ENCODE results near the gene UGGT1.

Gene UGGT1

GRCh38 chr2:128206245-128206644 is 115.2 kb downstream of the UGGT1 start:
- TF ChIP-seq GATA2 (IDR thresholded peaks at IDR 0.05; ENCODE audit: low read depth, low read length) = no peak
- no peak for TF ChIP-seq GATA3 (IDR thresholded peaks at IDR 0.05; ENCODE audit: low read depth, low read length)

GRCh38 chr2:128208023-128208422 is 117.0 kb downstream of the UGGT1 start:
- no peak for TF ChIP-seq GATA2 (IDR thresholded peaks at IDR 0.05; ENCODE audit: low read depth, low read length)
- TF ChIP-seq GATA3 (IDR thresholded peaks at IDR 0.05; ENCODE audit: low read depth, low read length) = no peak

- TF ChIP-seq GATA2 (IDR thresholded peaks at IDR 0.05; ENCODE audit: low read depth, low read length) (no peak), GATA3 (IDR thresholded peaks at IDR 0.05; ENCODE audit: low read depth, low read length) (no peak)
Measured at GRCh38 chr2:128214251-128214650, 123.3 kb downstream of the UGGT1 start.

GRCh38 chr2:128214866-128215460 is 124.0 kb downstream of the UGGT1 start:
- TF ChIP-seq GATA2 (IDR thresholded peaks at IDR 0.05; ENCODE audit: low read depth, low read length) (no peak), GATA3 (IDR thresholded peaks at IDR 0.05; ENCODE audit: low read depth, low read length) (no peak)

- TF ChIP-seq GATA2 (IDR thresholded peaks at IDR 0.05; ENCODE audit: low read depth, low read length) = no peak
- no peak for TF ChIP-seq GATA3 (IDR thresholded peaks at IDR 0.05; ENCODE audit: low read depth, low read length)
Measured at GRCh38 chr2:128215897-128216642, 125.1 kb downstream of the UGGT1 start.

- TF ChIP-seq GATA2 (IDR thresholded peaks at IDR 0.05; ENCODE audit: low read depth, low read length) = no peak
Measured at GRCh38 chr2:128217671-128218070, 126.7 kb downstream of the UGGT1 start.

- TF ChIP-seq GATA2 (IDR thresholded peaks at IDR 0.05; ENCODE audit: low read depth, low read length) (no peak), GATA3 (IDR thresholded peaks at IDR 0.05; ENCODE audit: low read depth, low read length) (no peak)
Measured at GRCh38 chr2:128219891-128220290, 128.9 kb downstream of the UGGT1 start.

- no peak for TF ChIP-seq GATA3 (IDR thresholded peaks at IDR 0.05; ENCODE audit: low read depth, low read length)
- no peak for TF ChIP-seq GATA2 (IDR thresholded peaks at IDR 0.05; ENCODE audit: low read depth, low read length)
Measured at GRCh38 chr2:128227862-128228261, 136.9 kb downstream of the UGGT1 start.

GRCh38 chr2:128228894-128229293 is 137.9 kb downstream of the UGGT1 start:
- TF ChIP-seq GATA2 (IDR thresholded peaks at IDR 0.05; ENCODE audit: low read depth, low read length) (no peak), GATA3 (IDR thresholded peaks at IDR 0.05; ENCODE audit: low read depth, low read length) (no peak)

GRCh38 chr2:128232965-128233789 is 142.2 kb downstream of the UGGT1 start:
- TF ChIP-seq GATA2 (IDR thresholded peaks at IDR 0.05; ENCODE audit: low read depth, low read length) (no peak), GATA3 (IDR thresholded peaks at IDR 0.05; ENCODE audit: low read depth, low read length) (no peak)

- TF ChIP-seq GATA2 (IDR thresholded peaks at IDR 0.05; ENCODE audit: low read depth, low read length) = no peak
- no peak for TF ChIP-seq GATA3 (IDR thresholded peaks at IDR 0.05; ENCODE audit: low read depth, low read length)
Measured at GRCh38 chr2:128233790-128234395, 142.9 kb downstream of the UGGT1 start.

- TF ChIP-seq GATA3 (IDR thresholded peaks at IDR 0.05; ENCODE audit: low read depth, low read length) (no peak), GATA2 (IDR thresholded peaks at IDR 0.05; ENCODE audit: low read depth, low read length) (no peak)
Measured at GRCh38 chr2:128234613-128235012, 143.6 kb downstream of the UGGT1 start.

GRCh38 chr2:128235581-128235980 is 144.6 kb downstream of the UGGT1 start:
- TF ChIP-seq GATA3 (IDR thresholded peaks at IDR 0.05; ENCODE audit: low read depth, low read length) (no peak), GATA2 (IDR thresholded peaks at IDR 0.05; ENCODE audit: low read depth, low read length) (no peak)

GRCh38 chr2:128236491-128237035 is 145.6 kb downstream of the UGGT1 start:
- TF ChIP-seq GATA3 (IDR thresholded peaks at IDR 0.05; ENCODE audit: low read depth, low read length) (no peak), GATA2 (IDR thresholded peaks at IDR 0.05; ENCODE audit: low read depth, low read length) (no peak)

Measured in SH-SY5Y (cell line).